Ishikawa (cell line): ENCODE results near the gene TNNC1.

Source experiments
- CEBPB ChIP-seq: IDR thresholded peaks from 2 replicates; pipeline ENCODE4 v1.6.1; 2012
- CREB1 ChIP-seq: IDR thresholded peaks from 2 replicates; pipeline ENCODE4 v1.6.1; 2012; ENCODE audit warnings: low read depth
- EGR1 ChIP-seq: IDR thresholded peaks from 2 replicates; pipeline ENCODE4 v1.6.1; 2012
- EP300 ChIP-seq: IDR thresholded peaks from 2 replicates; pipeline ENCODE4 v1.6.1; 2012; ENCODE audit warnings: borderline replicate concordance
- FOXM1 ChIP-seq: IDR thresholded peaks from 2 replicates; pipeline ENCODE4 v1.6.1; 2012; ENCODE audit warnings: low read depth, borderline replicate concordance
- MAX ChIP-seq: IDR thresholded peaks from 2 replicates; pipeline ENCODE4 v1.6.1; 2012
- NFIC ChIP-seq: IDR thresholded peaks from 2 replicates; pipeline ENCODE4 v1.6.1; 2012
- RAD21 ChIP-seq: IDR thresholded peaks from 2 replicates; pipeline ENCODE4 v1.6.1; 2012; ENCODE audit warnings: low read depth
- REST ChIP-seq: IDR thresholded peaks from 2 replicates; pipeline ENCODE4 v1.6.1; 2012; ENCODE audit warnings: low read depth, mild to moderate bottlenecking
- TAF1 ChIP-seq: IDR thresholded peaks from 2 replicates; pipeline ENCODE4 v1.6.1; 2012; ENCODE audit warnings: low read depth, mild to moderate bottlenecking
- TCF12 ChIP-seq: IDR thresholded peaks from 2 replicates; pipeline ENCODE4 v1.6.1; 2012; ENCODE audit warnings: low read depth
- TEAD4 ChIP-seq: IDR thresholded peaks from 2 replicates; pipeline ENCODE4 v1.6.1; 2012
- USF1 ChIP-seq: IDR thresholded peaks from 2 replicates; pipeline ENCODE4 v1.6.1; 2012
- YY1 ChIP-seq: IDR thresholded peaks from 2 replicates; pipeline ENCODE4 v1.6.1; 2012; ENCODE audit warnings: low read depth
- ZBTB7A ChIP-seq: IDR thresholded peaks from 2 replicates; pipeline ENCODE4 v1.6.1; 2012; ENCODE audit warnings: low read depth

TNNC1 gene

GRCh38 chr3:52438579-52439425, 15.0 kb downstream of the TNNC1 start:
- TF ChIP-seq REST, result no peak
- TF ChIP-seq USF1, result no peak
- no peak for TF ChIP-seq CREB1
- no peak for TF ChIP-seq TEAD4
- TF ChIP-seq RAD21, result no peak
- no peak for TF ChIP-seq NFIC
- no peak for TF ChIP-seq TAF1
- no peak for TF ChIP-seq ZBTB7A
- no peak for TF ChIP-seq EP300
- TF ChIP-seq FOXM1, result no peak
- TF ChIP-seq MAX, result no peak
- TF ChIP-seq CEBPB, result no peak

GRCh38 chr3:52438104-52438376, 15.8 kb downstream of the TNNC1 start:
- no peak for TF ChIP-seq NFIC
- TF ChIP-seq YY1, result no peak

- TF ChIP-seq NFIC, result peak; percentile 86
- no peak for TF ChIP-seq ZBTB7A
These were observed 16.3 kb downstream of the TNNC1 start for GRCh38 chr3:52437326-52438103.

- no peak for TF ChIP-seq CEBPB
- TF ChIP-seq USF1, result no peak
- no peak for TF ChIP-seq EGR1
These were observed 17.2 kb downstream of the TNNC1 start for GRCh38 chr3:52436500-52437149.

- no peak for TF ChIP-seq NFIC
- no peak for TF ChIP-seq MAX
- no peak for TF ChIP-seq EP300
- TF ChIP-seq CEBPB, result no peak
- TF ChIP-seq REST, result no peak
- TF ChIP-seq EGR1, result no peak
- no peak for TF ChIP-seq FOXM1
- no peak for TF ChIP-seq TEAD4
- TF ChIP-seq USF1, result no peak
- no peak for TF ChIP-seq YY1
- no peak for TF ChIP-seq TCF12
- no peak for TF ChIP-seq RAD21
- TF ChIP-seq ZBTB7A, result no peak
- TF ChIP-seq TAF1, result no peak
- no peak for TF ChIP-seq CREB1
These were observed 18.4 kb downstream of the TNNC1 start for GRCh38 chr3:52435246-52436101.
